NCI-H2107 (cell line): ENCODE data around the gene ANKRD12.
A peak's percentile ranks its signal among the peaks of the same experiment; 100 is the strongest.
"Not testable (repeated sequence)": the region's sequence is repeated elsewhere in the genome, so short reads cannot be mapped to it uniquely, and the experiment has no call there.

Experiments used
- DNase-seq: peaks from one replicate; lab custom pipeline; 2025; lab: John Stamatoyannopoulos, UW

Gene ANKRD12

GRCh38 chr18:9147440-9148202 is 11.0 kb downstream of the ANKRD12 start:
- DNase-seq, result peak; percentile 5

- DNase-seq, result no peak
These were observed 11.6 kb downstream of the ANKRD12 start for GRCh38 chr18:9148203-9148552.

DNA sequence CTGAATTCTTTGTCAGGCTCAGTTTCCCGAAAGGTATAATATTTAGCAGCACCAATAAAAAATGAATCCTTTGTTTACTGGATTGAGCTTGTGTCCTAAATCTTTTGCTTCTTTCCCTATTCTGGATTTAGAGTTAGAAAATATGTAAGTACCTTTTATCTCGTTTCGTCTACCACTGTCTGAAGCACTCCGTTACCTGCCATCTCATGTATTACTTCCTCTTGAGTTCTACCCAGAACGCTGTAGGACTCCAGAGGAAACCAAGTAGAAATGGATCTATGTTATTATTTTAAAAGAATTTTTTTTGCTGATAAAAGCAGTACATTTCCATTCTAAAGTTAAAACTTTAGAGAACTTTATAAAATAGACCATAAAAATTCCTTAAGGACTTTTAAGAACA is 13.5 kb downstream of the ANKRD12 start:
- DNase-seq, result no peak

DNA sequence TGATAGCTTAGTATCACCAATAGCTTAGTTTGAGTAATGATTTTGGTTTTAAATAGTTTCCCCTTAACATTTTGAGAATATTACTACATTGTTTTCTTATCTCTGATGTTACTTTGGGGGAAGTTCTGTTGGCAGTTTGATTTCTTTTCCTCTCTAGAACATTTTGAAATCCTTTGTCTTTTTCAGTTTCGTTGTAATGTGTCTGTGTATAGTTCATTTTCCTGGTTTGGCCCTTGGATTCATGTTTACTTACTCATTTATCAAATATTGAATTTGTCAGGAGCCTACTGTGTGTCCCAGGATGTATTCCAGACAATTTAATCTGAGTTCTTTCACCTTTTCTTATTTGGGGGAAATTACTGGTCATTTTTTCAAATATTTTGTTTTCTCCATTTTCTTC is 16.7 kb downstream of the ANKRD12 start:
- DNase-seq, result no peak

- no peak for DNase-seq
These were observed 20.1 kb downstream of the ANKRD12 start for GRCh38 chr18:9156604-9157249.

- no peak for DNase-seq
These were observed 21.2 kb downstream of the ANKRD12 start for GRCh38 chr18:9157806-9158205.

DNA sequence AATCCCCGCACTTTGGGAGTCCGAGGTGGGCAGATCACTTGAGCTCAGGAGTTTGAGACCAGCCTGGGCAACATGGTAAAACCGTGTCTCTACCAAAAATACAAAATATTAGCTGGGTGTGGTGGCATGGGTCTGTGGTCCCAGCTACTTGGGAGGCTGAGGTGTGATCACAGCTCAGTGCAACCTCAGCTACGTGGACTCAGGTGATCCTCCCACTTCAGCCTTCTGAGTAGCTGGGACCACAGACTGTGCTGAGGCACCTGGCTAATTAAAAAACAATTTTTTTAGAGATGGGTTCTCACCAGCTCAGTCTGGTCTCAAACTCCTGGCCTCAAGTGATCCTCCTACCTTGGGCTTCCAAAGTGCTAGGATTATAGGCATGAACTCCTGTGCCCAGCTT is 23.4 kb downstream of the ANKRD12 start:
- no peak for DNase-seq

DNA sequence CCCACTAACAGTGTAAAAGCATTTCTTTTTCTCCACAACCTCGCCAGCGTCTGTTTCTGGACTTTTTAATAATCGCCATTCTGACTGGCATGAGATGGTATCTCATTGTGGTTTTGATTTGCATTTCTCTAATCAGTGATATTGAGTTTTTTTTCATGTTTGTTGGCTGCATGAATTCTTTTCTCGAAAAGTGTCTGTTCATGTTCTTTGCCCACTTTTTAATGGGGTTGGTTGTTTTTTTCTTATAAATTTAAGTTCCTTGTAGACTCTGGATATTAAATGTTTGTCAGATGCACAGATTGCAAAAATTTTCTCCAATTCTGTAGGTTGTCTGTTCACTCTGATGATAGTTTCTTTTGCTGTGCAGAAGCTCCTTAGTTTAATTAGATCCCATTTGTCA is 26.1 kb downstream of the ANKRD12 start:
- not testable (repeated sequence) for DNase-seq

- not testable (repeated sequence) for DNase-seq
These were observed 27.6 kb downstream of the ANKRD12 start for GRCh38 chr18:9164149-9164548.

DNA sequence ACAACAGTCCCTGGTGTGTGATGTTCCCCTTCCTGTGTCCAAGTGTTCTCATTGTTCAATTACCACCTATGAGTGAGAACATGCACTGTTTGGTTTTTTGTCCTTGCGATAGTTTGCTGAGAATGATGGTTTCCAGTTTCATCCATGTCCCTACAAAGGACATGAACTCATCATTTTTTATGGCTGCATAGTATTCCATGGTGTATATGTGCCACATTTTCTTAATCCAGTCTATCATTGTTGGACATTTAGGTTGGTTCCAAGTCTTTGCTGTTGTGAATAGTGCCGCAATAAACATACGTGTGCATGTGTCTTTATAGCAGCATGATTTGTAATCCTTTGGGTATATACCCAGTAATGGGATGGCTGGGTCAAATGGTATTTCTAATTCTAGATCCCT is 29.3 kb downstream of the ANKRD12 start:
- not testable (repeated sequence) for DNase-seq

GRCh38 chr18:9169515-9169914 is 32.9 kb downstream of the ANKRD12 start:
- DNase-seq, result not testable (repeated sequence)

GRCh38 chr18:9171919-9172318 is 35.3 kb downstream of the ANKRD12 start:
- DNase-seq, result not testable (repeated sequence)

GRCh38 chr18:9172506-9173127 is 36.0 kb downstream of the ANKRD12 start:
- no peak for DNase-seq

DNA sequence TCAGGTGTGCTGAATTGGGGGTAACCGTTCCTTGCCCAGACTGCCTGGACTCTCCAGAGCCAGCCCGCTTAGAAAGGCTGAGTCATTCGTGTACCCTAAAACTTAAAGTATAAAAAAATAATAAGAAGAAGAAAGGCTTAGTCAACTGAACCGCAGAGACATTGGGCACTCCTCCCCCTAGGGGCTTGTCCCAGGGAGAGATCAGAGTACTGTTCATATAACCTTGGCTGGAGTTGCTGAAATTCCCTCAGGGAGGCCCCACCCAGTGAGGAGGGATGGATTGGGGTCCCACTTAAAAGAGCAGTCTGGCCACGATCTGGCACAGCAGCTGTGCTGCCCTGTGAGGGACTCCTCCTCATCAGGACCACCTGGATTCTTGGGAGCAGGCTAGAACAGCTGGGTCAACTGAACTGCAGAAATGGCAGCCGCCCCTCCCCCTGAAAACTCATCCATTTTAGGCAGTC is 37.2 kb downstream of the ANKRD12 start:
- no peak for DNase-seq

GRCh38 chr18:9174302-9174701 is 37.7 kb downstream of the ANKRD12 start:
- DNase-seq, result no peak

- no peak for DNase-seq
These were observed 38.5 kb downstream of the ANKRD12 start for GRCh38 chr18:9175115-9175514.

DNA sequence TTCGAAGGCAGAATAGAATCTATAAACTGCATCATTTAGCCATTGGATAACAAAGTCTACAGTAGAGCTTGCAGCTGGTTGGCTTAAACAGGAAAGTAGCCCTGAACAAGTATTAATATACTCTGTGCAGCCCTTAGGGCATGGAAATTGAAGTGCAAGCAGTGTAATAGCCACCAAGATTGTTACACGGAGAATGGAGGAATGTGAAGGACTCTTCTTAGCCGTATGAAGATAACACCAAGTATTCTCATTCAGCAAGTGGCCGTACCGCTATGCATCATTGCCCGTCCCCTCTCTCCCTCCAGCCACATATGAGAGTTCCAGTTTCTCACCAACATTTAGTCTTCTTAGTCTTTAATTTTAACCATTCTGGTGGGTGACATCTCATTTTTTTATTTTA is 40.5 kb downstream of the ANKRD12 start:
- DNase-seq, result no peak

GRCh38 chr18:9177466-9177865 is 40.9 kb downstream of the ANKRD12 start:
- DNase-seq, result no peak

GRCh38 chr18:9178557-9178956 is 42.0 kb downstream of the ANKRD12 start:
- DNase-seq, result no peak

GRCh38 chr18:9181275-9181674 is 44.7 kb downstream of the ANKRD12 start:
- DNase-seq, result no peak

- DNase-seq, result no peak
These were observed 46.3 kb downstream of the ANKRD12 start for GRCh38 chr18:9182852-9183399.

DNA sequence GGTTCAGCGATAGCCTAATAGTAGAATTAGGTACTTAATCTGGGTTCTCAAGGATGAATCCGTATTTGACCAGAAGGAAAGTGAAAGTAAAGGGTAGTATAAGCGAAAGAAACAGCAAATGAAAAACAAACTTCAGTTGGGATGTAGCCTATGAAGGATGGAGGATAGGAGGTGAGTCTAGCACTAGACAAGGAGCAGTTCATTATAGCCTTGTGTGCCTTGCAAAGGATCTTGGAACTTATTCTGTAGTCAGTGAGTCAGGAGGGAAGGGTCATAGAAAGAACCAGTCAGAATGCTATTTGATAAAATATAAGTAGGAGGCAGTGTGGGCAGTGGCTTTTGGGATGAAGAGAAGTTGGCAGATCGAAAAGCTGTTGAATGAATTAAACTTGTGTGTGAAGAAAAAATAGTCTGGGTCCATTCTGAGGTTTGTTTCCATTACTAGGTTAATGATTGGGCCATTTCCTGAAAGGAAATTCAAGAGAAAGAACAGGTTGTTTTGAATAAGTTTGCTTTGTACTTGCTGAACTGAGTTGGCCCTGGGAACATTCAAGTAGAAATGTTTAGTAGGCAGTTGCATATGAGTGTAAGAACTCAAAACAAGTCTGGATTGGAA is 48.5 kb downstream of the ANKRD12 start:
- no peak for DNase-seq
